Left hindlimb (tissue), 1 donor: ENCODE data around the gene MUC21.
"Not testable (repeated sequence)": the region's sequence is repeated elsewhere in the genome, so short reads cannot be mapped to it uniquely, and the experiment has no call there.

ENCODE experiments used
- DNase-seq: peaks from one replicate; pipeline ENCODE4 v3.0.0-alpha.2; 2018

Gene MUC21

GRCh38 chr6:30970946-30971345 is 12.6 kb upstream of the MUC21 start:
- no peak for DNase-seq

GRCh38 chr6:30972816-30973215 is 10.7 kb upstream of the MUC21 start:
- no peak for DNase-seq

GRCh38 chr6:30974490-30975252 is 8.8 kb upstream of the MUC21 start:
- no peak for DNase-seq

- no peak for DNase-seq
These were observed 4.4 kb upstream of the MUC21 start for GRCh38 chr6:30979141-30979540.

GRCh38 chr6:30979690-30980089 is 3.8 kb upstream of the MUC21 start:
- DNase-seq = no peak

GRCh38 chr6:30981942-30982772 is 1.4 kb upstream of the MUC21 start:
- peak; percentile 53 for DNase-seq

- no peak for DNase-seq
These were observed 2.0 kb downstream of the MUC21 start for GRCh38 chr6:30985490-30985889.

- DNase-seq = no peak
These were observed 3.8 kb downstream of the MUC21 start for GRCh38 chr6:30987304-30987703.

- DNase-seq = no peak
These were observed 4.8 kb downstream of the MUC21 start for GRCh38 chr6:30988209-30988825.

- DNase-seq = no peak
These were observed 7.0 kb downstream of the MUC21 start for GRCh38 chr6:30990422-30991086.

- no peak for DNase-seq
These were observed 8.4 kb downstream of the MUC21 start for GRCh38 chr6:30991891-30992290.

- no peak for DNase-seq
These were observed 13.8 kb downstream of the MUC21 start for GRCh38 chr6:30997301-30997700.

- no peak for DNase-seq
These were observed 15.3 kb downstream of the MUC21 start for GRCh38 chr6:30998785-30999184.

GRCh38 chr6:31000067-31000860 is 16.7 kb downstream of the MUC21 start:
- DNase-seq = not testable (repeated sequence)

GRCh38 chr6:31001281-31001888 is 17.9 kb downstream of the MUC21 start:
- DNase-seq = no peak

- DNase-seq = no peak
These were observed 19.0 kb downstream of the MUC21 start for GRCh38 chr6:31002471-31002870.

GRCh38 chr6:31004794-31005193 is 21.3 kb downstream of the MUC21 start:
- DNase-seq = no peak

GRCh38 chr6:31005249-31006020 is 21.9 kb downstream of the MUC21 start:
- no peak for DNase-seq

- no peak for DNase-seq
These were observed 24.2 kb downstream of the MUC21 start for GRCh38 chr6:31007694-31008093.

- no peak for DNase-seq
These were observed 24.6 kb downstream of the MUC21 start for GRCh38 chr6:31008165-31008564.

- DNase-seq = no peak
These were observed 26.2 kb downstream of the MUC21 start for GRCh38 chr6:31009731-31010130.
